Stimulated activated CD8-positive, alpha-beta memory T cell treated with anti-CD3 and anti-CD28 coated beads, Interleukin-7, amount 100 ng/mL, for 4 hours (primary cell): ENCODE results near the gene PARVG.

Source experiments
- DNase-seq, 2 donors: peaks; one replicate each; pipeline ENCODE4 v3.0.0-alpha.2; 2020; ENCODE audit warnings: low read depth in 2 of 2

The PARVG gene

GRCh38 chr22:44155115-44155514 lies 25.6 kb upstream of the PARVG start:
- DNase-seq, result no peak

DNA sequence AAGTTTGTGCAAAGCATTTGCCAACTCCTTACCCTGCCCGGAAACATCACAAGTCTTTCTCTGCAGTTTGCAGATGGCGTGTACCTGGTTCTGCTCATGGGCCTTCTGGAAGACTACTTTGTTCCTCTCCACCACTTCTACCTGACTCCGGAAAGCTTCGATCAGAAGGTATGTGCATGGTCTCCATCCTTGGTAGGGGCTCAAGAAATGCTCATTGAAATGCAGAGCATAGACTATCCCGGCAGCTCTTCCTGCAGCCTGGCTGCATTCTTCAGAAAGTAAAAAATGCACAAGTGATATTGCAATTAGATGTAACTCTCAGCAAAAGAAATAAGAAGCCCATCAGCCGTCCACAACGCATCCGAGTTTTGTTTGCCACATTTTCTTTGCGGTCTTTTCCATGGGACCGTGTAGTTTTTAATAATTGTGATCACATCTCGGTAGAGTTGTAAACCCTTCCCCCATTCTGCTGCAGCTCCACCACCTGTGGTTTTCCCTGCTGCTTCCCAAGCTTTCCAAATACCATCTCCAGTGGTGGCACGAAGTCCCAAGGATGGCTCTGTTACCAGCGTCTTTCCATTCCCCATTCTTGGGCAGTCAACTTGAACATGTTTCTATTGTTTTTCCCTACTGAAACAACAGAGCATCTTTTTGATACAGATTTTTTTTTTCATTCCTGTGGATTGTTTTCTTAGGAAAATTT lies 22.7 kb upstream of the PARVG start:
- no peak for DNase-seq

DNA sequence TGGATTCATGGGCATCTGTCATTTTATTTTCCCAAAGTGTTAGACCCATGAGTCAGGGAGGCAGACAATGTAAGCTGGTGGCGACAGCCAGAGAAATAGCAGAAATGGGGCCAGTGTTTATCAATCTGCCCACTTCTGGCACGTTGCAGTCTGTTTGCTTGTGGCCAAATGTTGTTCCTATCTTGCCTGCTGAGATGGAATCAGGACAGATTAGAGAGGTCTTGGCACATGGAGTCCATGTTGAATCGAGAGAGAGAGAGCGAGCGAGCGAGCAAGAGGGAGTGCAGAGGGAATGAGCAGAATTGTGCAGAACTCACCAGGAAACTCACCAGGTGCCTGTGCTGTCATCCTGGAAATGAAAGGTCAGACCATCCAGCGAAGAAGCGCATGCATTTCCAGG lies 21.9 kb upstream of the PARVG start:
- DNase-seq, result no peak

DNA sequence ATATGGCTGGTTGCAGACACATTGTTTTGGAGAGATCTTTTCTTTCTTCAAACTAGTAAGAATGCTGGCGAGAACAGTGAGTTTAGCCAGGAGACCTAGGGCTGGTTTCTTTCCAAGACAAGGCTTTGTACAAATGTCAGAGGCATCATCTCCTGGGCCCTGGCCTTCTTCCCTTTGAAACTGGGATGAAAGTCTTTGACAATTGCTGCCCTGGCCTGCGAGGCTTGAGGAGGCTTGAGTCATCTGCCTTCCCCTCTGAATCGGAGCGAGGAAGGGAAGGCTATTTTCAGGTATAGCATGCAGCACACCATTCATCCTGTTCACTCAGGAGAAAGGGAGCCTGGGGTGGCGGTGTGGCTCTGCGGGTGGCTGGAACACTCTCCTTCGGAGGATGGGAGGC lies 21.5 kb upstream of the PARVG start:
- DNase-seq, result no peak

DNA sequence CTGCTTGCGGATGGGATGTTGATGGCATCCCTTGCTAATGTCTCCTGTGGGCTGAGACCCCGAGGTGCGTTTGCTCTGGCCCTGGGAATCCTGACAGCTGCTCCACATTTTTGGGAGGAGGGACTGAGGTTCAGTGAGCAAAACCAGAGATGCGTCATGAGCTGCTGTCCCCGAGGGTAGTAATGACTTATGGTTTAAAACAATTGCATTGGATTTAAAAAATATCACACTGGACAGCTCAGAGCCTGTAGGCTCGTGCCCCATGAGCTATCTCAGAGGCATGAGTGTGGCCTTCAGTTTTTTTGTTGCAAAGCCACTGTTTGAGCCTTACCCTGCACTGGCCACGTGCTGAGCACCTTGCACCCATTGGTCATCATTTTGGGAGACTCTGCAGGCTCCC lies 20.9 kb upstream of the PARVG start:
- no peak for DNase-seq

GRCh38 chr22:44160421-44160820 lies 20.3 kb upstream of the PARVG start:
- DNase-seq, result no peak

- no peak for DNase-seq
Observed at GRCh38 chr22:44161673-44162072, 19.1 kb upstream of the PARVG start.

GRCh38 chr22:44162960-44163359 lies 17.8 kb upstream of the PARVG start:
- no peak for DNase-seq

GRCh38 chr22:44163536-44163935 lies 17.2 kb upstream of the PARVG start:
- DNase-seq, result no peak

GRCh38 chr22:44164031-44164430 lies 16.7 kb upstream of the PARVG start:
- DNase-seq, result no peak

- DNase-seq, result no peak
Observed at GRCh38 chr22:44165286-44165874, 15.3 kb upstream of the PARVG start.

DNA sequence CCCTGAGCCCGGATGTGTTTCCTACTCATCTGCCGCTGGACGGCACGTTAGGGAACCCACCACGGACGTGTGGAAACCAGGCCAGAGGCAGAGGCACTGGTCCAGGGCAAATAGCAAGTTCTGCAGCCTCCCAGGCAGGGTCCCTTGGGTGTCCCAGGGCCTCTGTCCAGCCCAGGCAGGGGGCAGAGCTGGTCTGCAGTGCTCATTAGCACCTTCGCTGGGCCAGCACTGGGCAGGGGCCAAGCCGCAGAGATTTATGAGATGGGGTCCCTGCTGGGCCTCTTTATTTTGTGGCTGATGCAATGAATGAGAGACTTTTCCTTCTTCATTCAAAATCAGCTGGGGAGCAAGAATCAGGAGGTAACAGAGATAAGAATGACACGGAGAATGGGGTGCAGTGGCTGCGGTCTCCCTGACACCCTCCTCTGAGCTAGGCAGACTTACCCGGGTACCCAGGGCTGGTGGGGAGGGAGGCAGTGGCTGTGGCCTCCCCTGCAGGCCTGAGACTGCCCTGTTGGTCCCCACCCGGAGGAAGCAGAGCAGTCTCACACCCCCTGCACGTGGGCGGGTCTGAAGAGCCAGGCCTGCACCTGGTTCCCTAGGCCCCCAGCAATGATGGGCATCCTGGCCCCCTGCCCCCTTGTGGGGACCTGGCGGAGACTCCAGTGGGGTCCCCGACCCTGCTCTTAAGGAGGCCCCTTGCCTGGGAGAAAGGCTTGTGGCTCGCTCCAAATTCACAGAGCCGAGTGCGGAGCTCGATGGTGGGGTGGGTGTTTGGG lies 14.0 kb upstream of the PARVG start:
- DNase-seq, result no peak

DNA sequence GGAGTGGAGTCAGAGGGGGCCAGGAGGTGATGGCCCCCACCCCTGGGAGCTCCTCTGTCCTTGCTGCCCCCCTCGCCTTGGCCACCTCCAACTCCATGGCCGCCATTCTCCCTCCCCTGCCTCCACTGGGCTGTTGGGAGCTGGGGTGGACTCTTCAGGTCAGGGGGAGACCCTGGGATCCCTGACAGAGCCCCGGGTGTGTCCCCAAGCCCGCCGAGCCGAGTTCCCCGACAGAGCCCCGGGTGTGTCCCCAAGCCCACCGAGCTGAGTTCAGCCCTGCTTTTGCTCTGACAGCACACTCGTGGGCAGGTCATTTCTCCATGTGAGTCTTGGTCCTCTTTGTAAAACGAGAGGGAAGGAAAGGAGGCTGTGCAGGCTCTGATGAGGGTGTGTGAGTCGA lies 13.2 kb upstream of the PARVG start:
- DNase-seq, result no peak

GRCh38 chr22:44168206-44168605 lies 12.5 kb upstream of the PARVG start:
- no peak for DNase-seq

GRCh38 chr22:44170470-44170869 lies 10.3 kb upstream of the PARVG start:
- no peak for DNase-seq

GRCh38 chr22:44171561-44171960 lies 9.2 kb upstream of the PARVG start:
- no peak for DNase-seq

DNA sequence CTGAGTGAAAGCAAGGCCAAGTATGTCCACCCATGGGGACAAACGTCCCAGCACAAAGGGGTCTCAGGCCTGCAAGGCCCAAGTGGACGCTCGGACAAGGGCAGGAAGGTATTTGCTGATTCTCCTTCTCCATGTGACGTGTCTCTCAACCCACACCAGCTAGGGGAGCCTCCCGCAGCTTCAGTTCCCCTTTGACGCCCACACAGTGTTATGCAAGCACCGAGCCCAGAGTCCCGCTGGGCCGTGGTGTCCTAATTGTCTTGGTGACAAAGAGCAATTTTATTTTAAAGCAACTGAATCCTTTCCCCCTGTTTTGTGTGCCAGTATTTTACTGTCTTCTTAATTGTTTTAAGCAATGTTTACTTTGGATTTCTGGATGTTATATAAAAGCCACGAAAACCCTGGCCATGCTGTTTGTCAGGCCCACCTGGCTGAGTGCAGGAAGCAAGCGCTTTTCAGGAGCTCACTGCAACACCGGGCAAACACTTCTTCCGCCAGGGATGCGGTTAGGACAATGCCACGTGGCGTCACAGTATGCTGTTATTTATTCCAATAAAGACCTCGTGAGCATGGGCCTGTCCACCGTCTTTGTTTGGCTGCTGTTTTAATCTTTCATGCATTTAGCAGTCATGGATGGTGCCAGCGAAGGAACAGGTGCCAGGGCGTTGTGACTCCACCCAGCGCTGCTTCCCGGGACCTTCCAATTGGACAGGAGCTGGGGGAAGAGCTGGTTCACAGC lies 8.2 kb upstream of the PARVG start:
- peak in 1 of 2 donors; percentile 10 for DNase-seq

GRCh38 chr22:44173154-44173553 lies 7.6 kb upstream of the PARVG start:
- DNase-seq, result no peak

GRCh38 chr22:44175676-44176075 lies 5.0 kb upstream of the PARVG start:
- no peak for DNase-seq

DNA sequence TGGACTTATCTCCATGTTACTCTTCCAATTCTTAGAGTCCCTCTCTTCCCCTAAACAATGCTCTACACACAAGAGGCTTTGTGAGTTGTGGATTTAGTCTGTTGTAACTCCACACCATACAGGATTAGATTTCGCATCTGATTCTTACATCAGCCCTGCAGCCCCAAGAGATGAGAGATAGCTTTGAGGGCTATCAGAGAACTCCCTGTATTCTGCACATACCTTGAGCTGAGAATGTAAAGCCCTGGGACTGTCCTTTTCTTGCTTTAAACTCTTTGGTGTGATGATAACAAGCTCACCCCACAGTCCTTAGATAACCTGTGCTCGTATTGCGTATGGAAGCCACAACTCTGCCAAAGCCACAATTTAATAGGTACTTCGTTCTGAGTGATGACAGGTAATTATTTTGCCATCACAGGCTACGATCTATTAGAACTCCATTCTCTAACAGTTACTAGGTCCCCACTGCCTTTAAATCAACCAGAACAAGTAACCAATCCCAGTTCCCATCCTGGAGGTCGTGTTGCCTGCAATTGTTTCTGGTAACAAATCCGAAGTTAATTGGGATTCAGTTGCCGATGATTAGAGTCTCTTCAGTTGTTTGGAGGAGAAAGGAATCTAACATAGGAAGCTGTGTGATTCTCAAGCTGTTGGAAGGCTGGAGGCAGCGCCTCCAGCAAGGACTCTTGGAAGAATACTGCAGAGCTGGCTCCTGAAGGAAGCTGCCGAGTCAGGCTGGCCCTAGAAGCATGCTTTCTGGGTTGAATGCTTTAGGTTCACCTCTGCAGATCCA lies 1.3 kb upstream of the PARVG start:
- DNase-seq, result no peak

- DNase-seq, result peak in 1 of 2 donors; percentile 8
Observed at GRCh38 chr22:44179989-44180705, 578 bp upstream of the PARVG start.
